Fibroblast of pulmonary artery (primary cell): ENCODE data around the gene OTULIN.

Experiments used
- DNase-seq: peaks from one replicate; pipeline ENCODE4 v3.0.0-alpha.2; 2010; ENCODE audit warnings: low read depth
- H3K4me3 ChIP-seq: replicated peaks from 2 replicates; pipeline ENCODE4 v1.5.1; 2011; ENCODE audit warnings: low read depth, mild to moderate bottlenecking, control low read depth, low read length, moderate library complexity
- CTCF ChIP-seq: IDR thresholded peaks from 2 replicates; pipeline ENCODE4 v1.5.1; 2011; ENCODE audit warnings: mild to moderate bottlenecking, control low read depth, low read length, inconsistent platforms; ENCODE audit errors: missing control alignments

Gene OTULIN

GRCh38 chr5:14660833-14661232, 3.7 kb upstream of the OTULIN start:
- no peak for TF ChIP-seq CTCF
- no peak for DNase-seq
- no peak overlapping the region for H3K4me3 ChIP-seq

- no peak for DNase-seq
- no peak overlapping the region for H3K4me3 ChIP-seq
- TF ChIP-seq CTCF, result no peak
Measured at GRCh38 chr5:14662721-14663260, 1.7 kb upstream of the OTULIN start.

- H3K4me3 ChIP-seq, result peak overlapping the region; percentile 76
- peak; percentile 34 for DNase-seq
- no peak for TF ChIP-seq CTCF
Measured at GRCh38 chr5:14663734-14664269, 716 bp upstream of the OTULIN start.

GRCh38 chr5:14665101-14665822, 744 bp downstream of the OTULIN start:
- peak; percentile 21 for DNase-seq
- TF ChIP-seq CTCF, result no peak
- peak overlapping the region; percentile 76 for H3K4me3 ChIP-seq

- DNase-seq, result peak; percentile 20
- peak overlapping the region; percentile 76 for H3K4me3 ChIP-seq
- peak; percentile 14 for TF ChIP-seq CTCF
Measured at GRCh38 chr5:14665949-14666348, 1.4 kb downstream of the OTULIN start.

- no peak for TF ChIP-seq CTCF
- DNase-seq, result no peak
- peak overlapping the region; percentile 76 for H3K4me3 ChIP-seq
Measured at GRCh38 chr5:14666357-14666756, 1.8 kb downstream of the OTULIN start.
